ENCODE results near the gene PARD3.

The PARD3 gene

GRCh38 chr10:34816085-34816496, 995 bp upstream of the PARD3 start:
- ChIA-PET CTCF (no interaction called here), POLR2A (interaction anchor here (0.6 to 1.2 kb wide), 5 partner anchors 12 to 84 kb away, joined by 3 to 4 read pairs (median 3); no protein-coding TSS in a partner anchor)
- TF ChIP-seq ELF4 (IDR thresholded peaks at IDR 0.05) (no peak), CTBP1 (IDR thresholded peaks at IDR 0.05; ENCODE audit: borderline replicate concordance) (no peak), PKNOX1 (IDR thresholded peaks at IDR 0.05) (peak; percentile 83)
- DNase-seq (ENCODE audit: extremely low spot score) = no peak

DNA sequence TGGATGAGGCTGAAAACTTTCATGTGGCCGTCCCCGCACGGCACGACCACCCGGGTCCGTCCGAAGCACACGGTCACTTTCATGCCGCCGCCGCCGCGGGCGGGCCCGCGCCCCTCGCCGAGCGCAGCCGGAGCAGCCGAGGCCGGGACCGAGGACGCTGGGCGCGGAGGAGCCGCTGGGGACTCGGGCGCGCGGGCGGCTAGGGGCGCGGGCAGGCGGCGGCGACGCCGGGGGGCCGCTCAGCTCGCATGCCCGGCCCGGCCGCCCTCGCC, 247 bp downstream of the PARD3 start:
- no peak for DNase-seq (ENCODE audit: extremely low spot score)
- TF ChIP-seq HDGF (IDR thresholded peaks at IDR 0.05; ENCODE audit: borderline replicate concordance) (no peak), FOXM1 (IDR thresholded peaks at IDR 0.05; ENCODE audit: borderline replicate concordance) (no peak), CTBP1 (IDR thresholded peaks at IDR 0.05; ENCODE audit: borderline replicate concordance) (no peak), L3MBTL2 (conservative IDR thresholded peaks at IDR 0.05) (no peak), LEF1 (IDR thresholded peaks at IDR 0.05; ENCODE audit: borderline replicate concordance) (no peak), FOXK2 (IDR thresholded peaks at IDR 0.05) (no peak), NFRKB (IDR thresholded peaks at IDR 0.05) (no peak), FOXA1 (IDR thresholded peaks at IDR 0.05) (no peak), SUZ12 (IDR thresholded peaks at IDR 0.05) (no peak)
- ChIA-PET POLR2A (interaction anchor here (1.4 kb wide), 1 partner anchor 39 kb away, joined by 3 read pairs; no protein-coding TSS in a partner anchor), CTCF (no interaction called here)

DNA sequence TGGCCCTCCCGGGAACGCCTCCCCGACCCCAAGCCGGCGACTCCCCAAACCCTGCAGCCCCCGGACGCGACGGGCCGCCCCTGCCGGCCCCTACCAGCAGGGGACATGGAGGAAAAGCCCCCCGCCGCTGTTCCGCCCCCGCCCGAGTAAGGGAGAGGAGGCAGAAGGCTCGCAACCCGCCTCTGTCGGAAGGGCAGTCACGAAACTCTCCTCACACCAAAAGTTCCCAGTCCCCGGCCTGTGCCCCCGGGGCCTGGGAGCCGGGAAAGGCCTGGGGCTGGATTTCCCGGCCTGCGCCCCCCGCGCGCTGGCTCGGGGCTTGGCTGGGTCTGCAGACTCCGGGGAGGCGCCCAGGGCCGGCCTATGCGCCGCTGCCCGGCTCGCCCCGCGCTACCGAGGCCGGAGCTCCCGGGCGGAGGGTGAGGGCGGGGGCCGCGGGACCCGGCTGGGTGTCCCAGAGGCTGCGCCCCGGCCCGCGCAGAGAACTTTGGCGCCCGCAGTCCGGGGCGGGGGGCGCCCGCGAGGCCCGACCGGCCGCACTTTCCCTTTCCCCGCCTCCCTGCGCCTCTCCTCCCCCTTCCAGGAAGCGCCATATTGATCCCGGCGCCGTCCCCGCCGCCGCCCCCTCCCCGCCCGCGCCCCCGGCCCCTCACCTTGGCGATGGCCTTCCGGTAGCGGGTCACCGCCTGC, 728 bp downstream of the PARD3 start:
- peak; percentile 35 for DNase-seq (ENCODE audit: extremely low spot score)
- TF ChIP-seq NFRKB (IDR thresholded peaks at IDR 0.05) (no peak), LEF1 (IDR thresholded peaks at IDR 0.05; ENCODE audit: borderline replicate concordance) (no peak), ELF4 (IDR thresholded peaks at IDR 0.05) (no peak), SUZ12 (IDR thresholded peaks at IDR 0.05) (no peak), L3MBTL2 (conservative IDR thresholded peaks at IDR 0.05) (no peak), BHLHE40 (IDR thresholded peaks at IDR 0.05; ENCODE audit: borderline replicate concordance) (no peak), CTBP1 (IDR thresholded peaks at IDR 0.05; ENCODE audit: borderline replicate concordance) (no peak), TARDBP (IDR thresholded peaks at IDR 0.05) (no peak), FOXK2 (IDR thresholded peaks at IDR 0.05) (no peak), ARNT (IDR thresholded peaks at IDR 0.05) (no peak), ZNF384 (IDR thresholded peaks at IDR 0.05) (no peak), HDGF (IDR thresholded peaks at IDR 0.05; ENCODE audit: borderline replicate concordance) (no peak), SP1 (IDR thresholded peaks at IDR 0.05) (no peak), PKNOX1 (IDR thresholded peaks at IDR 0.05) (no peak), FOXA1 (IDR thresholded peaks at IDR 0.05) (no peak), FOXM1 (IDR thresholded peaks at IDR 0.05; ENCODE audit: borderline replicate concordance) (no peak)
- POLR2A ChIA-PET = interaction anchor here (1.4 kb wide), 1 partner anchor 38 kb away, joined by 3 read pairs; no protein-coding TSS in a partner anchor
- CTCF ChIA-PET = no interaction called here

DNA sequence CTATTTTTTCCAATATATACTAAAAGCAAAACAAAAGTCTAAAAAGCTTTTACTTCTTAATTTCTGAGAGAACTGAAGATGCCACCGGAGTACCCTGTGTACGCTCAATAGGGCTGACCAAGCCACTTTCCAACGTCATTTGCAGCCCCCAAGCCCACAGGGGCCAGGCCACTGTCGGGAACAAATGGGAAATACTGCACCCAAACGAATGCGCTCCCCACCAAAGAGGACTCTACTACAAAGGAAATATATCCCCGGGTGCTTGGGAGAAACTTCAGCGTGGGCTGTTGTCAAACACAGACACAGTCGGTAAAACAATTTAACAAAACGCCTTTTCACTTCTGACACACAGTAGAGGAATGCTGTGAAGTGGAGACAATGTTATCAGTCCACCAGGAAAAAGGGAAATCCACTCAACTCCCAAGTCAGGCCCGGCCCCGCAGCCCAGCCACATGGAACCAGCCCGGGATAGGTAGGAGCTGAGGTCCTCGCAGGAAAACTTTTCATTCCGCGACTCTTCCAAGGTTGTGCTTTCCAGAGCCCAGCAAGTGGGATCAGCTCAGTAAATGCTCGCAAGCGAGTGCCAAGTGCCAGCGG, 1.4 kb downstream of the PARD3 start:
- ChIA-PET CTCF (no interaction called here), POLR2A (interaction anchor here (1.4 kb wide), 1 partner anchor 38 kb away, joined by 3 read pairs; no protein-coding TSS in a partner anchor)
- peak; percentile 24 for DNase-seq (ENCODE audit: extremely low spot score)
- TF ChIP-seq FOXM1 (IDR thresholded peaks at IDR 0.05; ENCODE audit: borderline replicate concordance) (no peak), LEF1 (IDR thresholded peaks at IDR 0.05; ENCODE audit: borderline replicate concordance) (no peak), ELF4 (IDR thresholded peaks at IDR 0.05) (no peak), ARNT (IDR thresholded peaks at IDR 0.05) (no peak), CTBP1 (IDR thresholded peaks at IDR 0.05; ENCODE audit: borderline replicate concordance) (no peak)

DNA sequence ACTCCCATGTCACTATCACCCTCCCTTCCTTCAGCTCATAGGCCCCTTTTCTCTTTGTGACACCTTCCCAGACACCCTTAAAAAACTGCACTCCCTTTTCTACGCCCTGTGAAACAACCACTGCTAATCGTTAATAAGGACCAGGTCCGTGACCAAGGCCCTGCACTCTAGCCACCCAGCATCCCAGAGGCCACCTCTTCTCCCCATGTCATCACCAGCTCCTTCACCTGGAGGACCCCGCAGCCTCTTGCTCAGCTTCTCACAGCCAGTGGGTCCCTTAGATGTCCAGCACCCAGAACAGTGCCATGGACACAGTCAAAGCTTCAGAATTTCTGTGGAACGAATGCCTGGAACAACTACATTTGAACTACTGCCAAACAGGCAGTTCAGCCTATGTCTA, 2.3 kb downstream of the PARD3 start:
- TF ChIP-seq ZNF384 (IDR thresholded peaks at IDR 0.05) = no peak
- TF ChIP-seq NFRKB (IDR thresholded peaks at IDR 0.05) = no peak
- TF ChIP-seq HDGF (IDR thresholded peaks at IDR 0.05; ENCODE audit: borderline replicate concordance) = no peak
- TF ChIP-seq ELF4 (IDR thresholded peaks at IDR 0.05) = no peak
- no peak for TF ChIP-seq PKNOX1 (IDR thresholded peaks at IDR 0.05)
- TF ChIP-seq SP1 (IDR thresholded peaks at IDR 0.05) = no peak
- TF ChIP-seq L3MBTL2 (conservative IDR thresholded peaks at IDR 0.05) = no peak
- no peak for TF ChIP-seq CTBP1 (IDR thresholded peaks at IDR 0.05; ENCODE audit: borderline replicate concordance)
- TF ChIP-seq LEF1 (IDR thresholded peaks at IDR 0.05; ENCODE audit: borderline replicate concordance) = no peak
- TF ChIP-seq FOXK2 (IDR thresholded peaks at IDR 0.05) = no peak
- no peak for TF ChIP-seq BHLHE40 (IDR thresholded peaks at IDR 0.05; ENCODE audit: borderline replicate concordance)
- no peak for TF ChIP-seq FOXA1 (IDR thresholded peaks at IDR 0.05)
- no peak for TF ChIP-seq FOXM1 (IDR thresholded peaks at IDR 0.05; ENCODE audit: borderline replicate concordance)
- no peak for TF ChIP-seq TARDBP (IDR thresholded peaks at IDR 0.05)
- no peak for TF ChIP-seq ARNT (IDR thresholded peaks at IDR 0.05)
- TF ChIP-seq SUZ12 (IDR thresholded peaks at IDR 0.05) = no peak
- CTCF ChIA-PET = no interaction called here
- no peak for DNase-seq (ENCODE audit: extremely low spot score)
- POLR2A ChIA-PET = interaction anchor here (1.2 kb wide), 1 partner anchor 11 kb away, joined by 5 read pairs; no protein-coding TSS in a partner anchor

DNA sequence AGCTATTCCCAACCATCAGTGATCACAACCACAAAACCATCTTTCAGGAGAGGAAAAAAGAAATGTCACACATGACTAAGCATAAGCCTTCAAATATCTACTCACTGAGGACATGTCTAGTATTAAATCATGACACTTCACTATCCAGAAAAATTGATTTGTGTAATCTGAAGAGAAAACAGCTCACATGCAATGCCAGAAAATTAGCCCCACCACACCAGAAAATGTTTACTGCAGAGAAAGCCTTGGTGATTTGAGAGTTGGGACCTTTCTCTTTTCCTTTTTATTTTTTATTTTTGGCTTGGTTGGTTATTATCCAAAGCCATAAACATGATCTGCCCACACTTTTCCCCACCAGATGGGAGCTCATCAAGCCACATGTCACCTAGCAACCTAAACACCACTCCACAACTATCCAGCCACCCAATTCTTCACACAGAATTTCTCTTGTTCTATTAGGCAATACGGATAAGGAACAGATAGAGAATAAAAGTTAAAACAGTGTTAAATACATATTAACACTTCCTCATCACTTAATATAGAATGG, 3.1 kb downstream of the PARD3 start:
- POLR2A ChIA-PET = interaction anchor here (1.0 to 1.2 kb wide), 2 partner anchors 10 to 79 kb away, joined by 3 to 5 read pairs; no protein-coding TSS in a partner anchor
- no peak for TF ChIP-seq NFRKB (IDR thresholded peaks at IDR 0.05)
- no peak for TF ChIP-seq PKNOX1 (IDR thresholded peaks at IDR 0.05)
- TF ChIP-seq BHLHE40 (IDR thresholded peaks at IDR 0.05; ENCODE audit: borderline replicate concordance) = no peak
- TF ChIP-seq ARNT (IDR thresholded peaks at IDR 0.05) = no peak
- no peak for TF ChIP-seq SP1 (IDR thresholded peaks at IDR 0.05)
- no peak for TF ChIP-seq LEF1 (IDR thresholded peaks at IDR 0.05; ENCODE audit: borderline replicate concordance)
- TF ChIP-seq ELF4 (IDR thresholded peaks at IDR 0.05) = no peak
- TF ChIP-seq FOXM1 (IDR thresholded peaks at IDR 0.05; ENCODE audit: borderline replicate concordance) = no peak
- no peak for TF ChIP-seq TARDBP (IDR thresholded peaks at IDR 0.05)
- CTCF ChIA-PET = interaction anchor here (0.5 kb wide), 1 partner anchor 15 kb away, joined by 5 read pairs; no protein-coding TSS in a partner anchor
- DNase-seq (ENCODE audit: extremely low spot score) = no peak
